GM19023 (cell line): ENCODE data around the gene TTYH3.
"Not testable (repeated sequence)": the region's sequence is repeated elsewhere in the genome, so short reads cannot be mapped to it uniquely, and the experiment has no call there.

Experiments used
- ATAC-seq: cut with Tn5 transposase; IDR thresholded peaks from one replicate; pipeline ENCODE4 v1.9.1; 2021; ENCODE audit warnings: mild to moderate bottlenecking, moderate library complexity; ENCODE audit not compliant: unreplicated experiment

Gene TTYH3, protein sequence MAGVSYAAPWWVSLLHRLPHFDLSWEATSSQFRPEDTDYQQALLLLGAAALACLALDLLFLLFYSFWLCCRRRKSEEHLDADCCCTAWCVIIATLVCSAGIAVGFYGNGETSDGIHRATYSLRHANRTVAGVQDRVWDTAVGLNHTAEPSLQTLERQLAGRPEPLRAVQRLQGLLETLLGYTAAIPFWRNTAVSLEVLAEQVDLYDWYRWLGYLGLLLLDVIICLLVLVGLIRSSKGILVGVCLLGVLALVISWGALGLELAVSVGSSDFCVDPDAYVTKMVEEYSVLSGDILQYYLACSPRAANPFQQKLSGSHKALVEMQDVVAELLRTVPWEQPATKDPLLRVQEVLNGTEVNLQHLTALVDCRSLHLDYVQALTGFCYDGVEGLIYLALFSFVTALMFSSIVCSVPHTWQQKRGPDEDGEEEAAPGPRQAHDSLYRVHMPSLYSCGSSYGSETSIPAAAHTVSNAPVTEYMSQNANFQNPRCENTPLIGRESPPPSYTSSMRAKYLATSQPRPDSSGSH

DNA sequence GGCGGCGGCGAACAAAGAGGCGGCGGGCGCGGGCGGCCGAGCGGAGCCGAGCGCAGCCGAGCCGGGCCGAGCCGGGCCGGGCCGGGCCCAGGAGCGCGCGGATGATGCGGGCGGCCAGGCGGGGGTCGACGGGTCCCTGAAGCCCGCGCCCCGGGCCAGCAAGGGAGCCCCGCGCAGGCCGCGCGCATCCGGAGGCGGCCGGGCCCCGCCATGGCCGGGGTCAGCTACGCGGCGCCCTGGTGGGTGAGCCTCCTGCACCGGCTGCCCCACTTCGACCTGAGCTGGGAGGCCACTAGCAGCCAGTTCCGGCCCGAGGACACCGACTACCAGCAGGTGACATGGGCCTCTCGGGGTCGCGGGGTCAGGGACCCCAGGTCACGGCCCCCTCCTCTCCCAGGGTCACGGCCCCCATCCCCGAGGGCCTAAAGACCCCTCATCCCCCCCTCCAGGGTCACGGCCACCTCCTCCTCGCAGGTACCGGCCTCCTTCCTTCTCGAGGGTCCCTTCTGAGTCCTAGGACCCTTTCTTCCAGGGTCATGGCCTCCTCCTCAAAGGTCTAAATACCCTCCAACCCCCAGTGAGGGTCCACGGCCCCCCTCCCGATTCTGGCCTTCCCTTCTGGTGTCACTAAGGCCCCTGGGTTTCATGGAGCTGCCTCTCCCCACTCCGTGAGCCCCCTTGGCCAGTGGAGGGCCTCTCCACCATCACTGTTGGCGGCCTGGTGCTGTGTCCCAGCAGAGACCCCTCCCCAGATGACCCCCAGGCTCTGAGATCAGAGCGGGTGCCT, at the start of gene TTYH3:
Gene TTYH3 (plus strand): TSS at position 41 of the 787 bp plus-strand sequence. CDS start 170 bp downstream, at position 211.
- peak; percentile 47 for ATAC-seq

DNA sequence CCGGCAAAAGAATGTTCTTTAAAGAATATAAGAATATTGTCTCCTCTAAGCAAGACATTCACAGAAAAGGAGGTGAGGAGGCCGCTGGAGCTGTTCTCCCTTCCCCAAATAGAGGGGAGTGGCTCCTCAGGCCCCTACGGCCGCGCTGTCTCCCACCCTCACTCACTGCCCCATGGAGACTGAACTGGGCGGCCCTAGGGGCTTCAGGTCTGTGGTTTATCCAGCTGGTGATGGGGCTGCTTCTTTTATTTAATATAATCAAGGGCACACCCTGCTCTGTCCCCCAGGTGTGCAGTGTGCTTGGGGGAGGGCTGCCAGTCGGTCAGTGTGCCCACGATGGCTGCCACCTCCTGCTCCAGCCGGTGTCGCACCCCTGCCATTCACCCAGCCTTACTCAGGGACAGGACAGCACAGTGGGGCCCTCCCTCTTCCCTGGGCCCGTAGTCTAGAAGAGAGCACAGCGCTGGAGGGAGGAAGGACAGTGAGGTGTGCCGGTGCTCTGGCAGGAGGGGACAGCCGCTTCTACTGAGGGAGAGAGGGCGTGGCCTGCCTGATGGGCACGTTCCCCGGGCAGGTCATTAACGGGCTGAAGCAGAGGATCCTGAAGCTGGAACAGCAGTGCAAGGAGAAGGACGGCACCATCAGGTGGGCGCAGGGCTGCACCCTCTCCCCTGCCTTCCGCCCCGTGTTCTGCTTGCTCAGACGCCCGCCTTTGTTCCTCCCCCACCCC, 49.6 kb upstream of the TTYH3 start:
- no peak for ATAC-seq

DNA sequence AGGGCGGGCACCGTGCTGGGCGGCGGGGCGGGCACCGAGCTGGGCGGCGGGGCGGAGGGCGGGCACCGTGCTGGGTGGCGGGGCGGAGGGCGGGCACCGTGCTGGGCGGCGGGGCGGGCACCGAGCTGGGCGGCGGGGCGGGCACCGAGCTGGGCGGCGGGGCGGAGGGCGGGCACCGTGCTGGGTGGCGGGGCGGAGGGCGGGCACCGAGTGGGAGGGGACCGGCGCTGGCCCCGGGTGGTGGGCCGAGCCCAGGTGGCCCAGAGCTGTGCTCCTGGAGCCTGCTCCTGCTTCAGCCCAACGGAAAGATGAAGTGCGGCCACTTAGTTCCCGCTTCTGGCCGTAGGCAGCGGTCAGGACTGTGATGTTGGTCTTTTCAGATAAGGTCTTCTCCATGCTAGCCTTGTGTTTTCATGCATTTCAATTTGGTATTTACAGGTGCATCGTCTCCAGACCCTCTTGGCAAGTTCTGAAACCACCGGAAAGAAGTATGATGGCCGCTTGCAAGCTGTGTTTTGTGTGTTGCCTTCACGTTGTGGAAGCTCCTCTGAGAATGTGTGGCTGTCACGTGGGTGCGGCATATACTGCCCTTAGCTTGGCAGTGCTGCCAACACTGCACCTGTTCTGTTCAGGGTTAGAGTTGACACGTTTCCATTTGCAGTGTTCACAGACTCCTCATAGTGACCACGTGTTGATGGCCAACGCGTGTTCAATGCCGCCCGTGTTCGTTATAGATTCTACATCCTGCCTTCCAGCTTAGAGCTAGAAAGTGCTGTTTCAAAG, 47.8 kb upstream of the TTYH3 start:
- ATAC-seq, result no peak

DNA sequence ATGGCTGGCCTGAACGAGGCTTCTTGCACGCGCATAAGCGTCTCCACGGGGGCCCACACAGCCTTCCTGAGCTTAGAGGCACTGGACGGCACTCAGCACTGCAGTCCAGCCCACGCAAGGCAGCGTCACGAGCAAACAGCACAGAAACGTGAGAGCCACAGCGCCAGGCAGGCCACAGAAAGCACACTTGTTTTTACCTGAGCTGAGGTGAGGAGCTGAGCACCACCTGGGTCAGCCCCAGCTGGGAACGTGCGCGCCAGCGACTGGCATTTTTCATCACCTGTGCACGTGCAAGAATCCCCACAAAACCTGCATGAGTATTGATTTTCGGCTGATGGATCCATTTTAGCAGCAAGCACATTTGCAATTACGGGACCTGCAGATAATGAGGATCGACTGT, 46.3 kb upstream of the TTYH3 start:
- ATAC-seq, result no peak

DNA sequence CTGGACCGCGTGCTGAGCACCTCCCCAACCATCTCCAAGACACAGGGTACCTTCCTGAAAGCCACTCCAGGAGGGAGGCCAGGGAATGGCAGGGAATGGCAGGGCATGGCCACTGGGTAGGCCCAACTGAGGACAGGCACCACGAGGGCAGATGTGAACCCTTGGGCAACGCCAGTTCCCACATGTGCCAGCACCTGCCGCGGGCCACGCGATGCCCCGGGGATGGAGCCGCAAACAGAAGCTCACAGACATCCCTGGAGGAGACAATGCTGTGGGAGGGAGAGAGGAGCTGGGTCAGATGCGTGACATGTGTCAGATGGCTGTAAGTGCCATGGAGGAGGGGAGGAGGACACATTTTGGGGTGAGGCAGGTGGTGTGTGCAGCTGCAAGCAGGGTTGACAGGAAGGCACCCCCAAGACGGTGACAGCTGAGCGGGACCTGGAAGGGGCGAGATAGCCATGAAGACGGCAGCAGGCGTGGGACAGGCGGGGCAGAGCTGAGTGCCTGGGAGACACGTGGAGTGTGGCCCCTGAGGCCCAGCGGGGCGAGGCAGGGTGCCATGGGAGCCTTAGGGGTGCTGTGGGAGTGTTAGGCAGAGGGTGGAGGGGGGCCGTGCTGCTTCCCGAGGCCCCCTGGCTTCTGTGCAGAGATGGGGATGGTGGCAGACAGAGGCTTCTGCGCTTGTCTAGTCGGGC, 45.3 kb upstream of the TTYH3 start:
- ATAC-seq, result no peak

DNA sequence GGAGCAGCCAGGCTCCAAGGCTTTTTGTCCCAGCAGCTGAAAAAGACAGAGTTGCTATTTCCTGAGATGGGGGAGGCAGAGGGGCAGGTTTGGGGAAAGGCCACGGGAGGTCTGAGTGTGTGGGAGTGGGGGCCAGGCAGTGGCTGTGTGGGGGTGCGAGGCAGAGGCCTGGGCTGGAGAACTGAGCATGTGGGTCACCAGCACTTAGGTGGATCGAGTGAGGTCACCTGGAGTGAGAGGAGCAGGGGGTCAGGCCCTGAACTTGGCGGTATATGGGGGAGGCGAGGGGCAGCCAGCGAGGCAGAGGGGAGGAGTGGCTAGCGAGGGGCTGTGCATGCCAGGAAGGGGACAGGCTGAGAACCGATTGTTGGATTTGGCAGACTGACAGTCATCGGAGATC, 44.7 kb upstream of the TTYH3 start:
- no peak for ATAC-seq

DNA sequence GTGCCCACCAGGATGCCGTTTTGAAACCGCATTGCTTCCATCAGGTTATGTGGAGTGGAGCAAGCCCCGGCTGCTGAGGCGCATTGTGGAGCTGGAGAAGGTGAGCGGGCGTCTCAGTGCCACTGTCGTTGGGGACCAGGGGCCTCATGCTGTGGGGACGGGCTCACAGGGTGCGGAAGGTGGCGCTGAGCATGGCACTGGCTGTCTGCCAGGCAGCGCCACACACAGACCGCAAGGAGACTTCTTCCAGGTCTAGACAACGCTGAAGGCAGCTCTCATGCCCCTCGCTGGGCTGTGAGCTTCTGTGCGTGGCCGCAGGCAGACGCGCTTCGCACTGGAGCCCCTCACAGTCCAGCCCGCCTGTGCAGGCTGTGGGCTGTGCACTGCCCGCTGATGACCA, 44.0 kb upstream of the TTYH3 start:
- ATAC-seq, result no peak

DNA sequence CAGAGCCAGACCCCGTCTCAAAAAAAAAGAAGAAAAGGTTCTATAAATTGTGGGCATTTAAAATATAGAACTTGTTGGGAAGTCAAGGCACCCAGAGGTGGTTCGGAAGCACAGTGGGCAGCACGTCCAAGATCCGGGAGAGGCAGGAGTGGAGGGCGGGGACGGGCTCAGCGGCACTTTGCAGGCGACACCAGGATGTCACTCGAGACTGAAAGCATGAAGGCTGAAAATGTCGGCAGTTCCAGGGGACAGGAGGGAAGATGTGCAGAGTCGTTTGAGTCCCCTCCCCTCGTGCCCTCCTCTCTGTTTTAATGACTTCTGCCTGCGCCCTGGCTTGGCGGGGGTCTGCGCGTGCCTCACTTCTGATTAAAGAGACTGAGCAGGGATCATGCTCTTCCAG, 42.4 kb upstream of the TTYH3 start:
- ATAC-seq, result no peak

DNA sequence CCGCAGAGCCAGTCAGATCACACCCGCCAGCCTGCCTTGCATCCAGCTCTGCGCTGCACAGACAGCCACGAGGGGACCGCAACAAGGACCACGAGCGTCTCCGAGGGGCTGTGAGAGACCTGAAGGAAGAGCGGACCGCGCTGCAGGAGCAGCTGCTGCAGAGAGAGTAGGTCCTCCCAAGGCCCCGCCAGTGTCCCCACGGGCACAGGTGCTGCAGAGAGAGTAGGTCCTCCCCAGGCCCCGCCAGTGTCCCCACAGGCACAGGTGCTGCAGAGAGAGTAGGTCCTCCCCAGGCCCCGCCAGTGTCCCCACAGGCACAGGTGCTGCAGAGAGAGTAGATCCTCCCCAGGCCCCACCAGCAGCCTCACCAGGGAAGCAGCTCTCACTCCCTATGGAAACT, 41.8 kb upstream of the TTYH3 start:
- not testable (repeated sequence) for ATAC-seq

DNA sequence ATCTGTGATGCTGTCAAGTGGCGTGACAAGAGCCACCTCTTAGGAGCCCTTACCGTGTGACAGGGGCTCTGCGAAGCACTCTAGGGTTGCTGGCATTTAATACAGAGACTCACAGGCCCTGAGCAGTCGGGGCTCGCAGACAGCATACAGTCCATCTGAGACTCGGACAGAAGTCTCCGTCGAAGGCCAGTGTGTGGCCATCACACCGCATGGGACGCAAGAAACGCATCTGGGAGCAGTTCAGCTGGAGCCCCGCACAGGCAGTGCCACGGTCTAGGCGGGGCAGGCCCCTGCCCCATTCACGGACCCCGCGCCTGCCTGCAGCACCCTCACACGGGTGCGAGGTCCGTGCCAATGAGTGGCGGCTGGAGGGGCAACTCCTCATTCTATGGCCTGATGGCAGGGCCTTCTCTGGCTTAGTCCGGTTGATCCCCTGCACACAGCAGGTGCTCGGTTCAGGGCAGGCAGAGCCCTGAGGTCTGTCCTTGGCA, 39.4 kb upstream of the TTYH3 start:
- no peak for ATAC-seq

DNA sequence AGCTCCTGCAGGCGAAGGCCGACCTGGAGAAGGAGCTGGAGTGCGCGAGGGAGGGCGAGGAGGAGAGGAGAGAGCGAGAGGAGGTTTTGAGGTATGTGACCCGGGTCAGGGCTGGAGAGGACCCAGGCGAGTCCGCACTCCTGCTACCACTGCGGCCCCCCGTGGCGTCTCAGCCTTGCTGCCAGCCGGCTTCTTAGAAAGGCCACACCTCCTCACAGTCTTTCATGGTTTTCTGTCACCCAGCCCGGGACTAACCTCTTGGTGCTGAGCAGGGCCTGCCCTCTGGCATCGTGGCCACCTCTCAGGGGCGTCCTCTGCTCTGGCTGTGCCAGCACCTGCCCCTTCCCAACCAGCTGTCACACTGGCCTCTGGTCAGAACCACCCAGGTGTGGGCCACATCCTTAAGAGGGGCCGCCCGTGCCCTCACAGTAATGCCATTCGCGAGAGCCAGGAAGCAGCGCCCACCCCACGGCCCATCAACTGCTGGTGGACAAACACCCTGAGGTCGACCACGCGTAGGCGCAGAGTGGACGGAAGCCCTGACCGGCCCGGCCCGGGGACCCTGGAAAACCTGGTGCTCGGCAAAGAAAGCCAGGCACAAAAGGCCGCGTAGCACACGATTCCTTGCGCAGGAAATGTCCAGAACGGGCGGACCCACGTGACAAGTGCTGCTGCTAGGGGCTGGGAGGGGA, 38.6 kb upstream of the TTYH3 start:
- ATAC-seq, result no peak

DNA sequence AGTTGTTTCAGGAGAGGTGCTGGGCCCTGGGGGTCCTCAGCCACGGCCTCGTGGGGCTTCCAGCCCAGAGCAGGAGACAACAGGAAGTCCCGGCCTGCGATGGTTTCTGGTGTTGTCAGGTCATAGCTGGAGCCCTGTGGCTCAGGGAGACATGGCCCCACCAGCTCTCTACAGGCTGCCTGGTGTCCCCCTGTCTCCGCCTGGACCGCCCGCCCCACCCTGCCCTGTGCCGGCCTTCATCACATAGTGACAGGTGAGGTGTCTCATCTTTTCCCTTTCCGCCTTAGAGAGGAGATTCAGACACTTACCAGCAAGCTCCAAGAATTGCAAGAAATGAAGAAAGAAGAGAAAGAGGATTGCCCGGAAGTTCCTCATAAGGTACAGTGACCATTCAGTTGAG, 37.2 kb upstream of the TTYH3 start:
- ATAC-seq, result no peak

DNA sequence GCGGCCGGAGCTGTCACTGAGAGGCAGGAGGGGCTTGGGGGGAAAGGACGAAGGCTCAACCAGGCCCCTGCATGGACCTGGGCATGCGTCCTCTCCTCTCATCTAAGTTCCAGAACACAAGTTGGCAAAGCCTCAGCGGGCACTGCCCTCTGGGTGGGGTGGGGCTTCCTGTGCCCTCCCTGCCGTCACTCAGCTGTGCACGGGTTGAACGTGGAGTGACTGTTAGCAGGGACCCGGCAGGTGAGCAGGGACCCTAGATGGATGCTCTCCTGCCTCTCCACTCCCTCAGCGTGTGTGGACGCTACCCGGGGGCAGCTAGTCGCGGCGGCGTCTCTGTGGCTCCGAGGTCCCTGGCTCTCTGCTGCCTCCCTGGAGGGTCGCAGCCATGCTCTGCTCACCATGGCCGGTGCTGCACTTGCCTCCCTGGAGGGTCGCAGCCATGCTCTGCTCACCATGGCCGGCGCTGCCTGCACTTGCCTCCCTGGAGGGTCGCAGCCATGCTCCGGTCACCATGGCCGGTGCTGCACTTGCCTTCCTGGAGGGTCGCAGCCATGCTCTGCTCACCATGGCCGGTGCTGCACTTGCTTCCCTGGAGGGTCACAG, 36.4 kb upstream of the TTYH3 start:
- ATAC-seq, result no peak

DNA sequence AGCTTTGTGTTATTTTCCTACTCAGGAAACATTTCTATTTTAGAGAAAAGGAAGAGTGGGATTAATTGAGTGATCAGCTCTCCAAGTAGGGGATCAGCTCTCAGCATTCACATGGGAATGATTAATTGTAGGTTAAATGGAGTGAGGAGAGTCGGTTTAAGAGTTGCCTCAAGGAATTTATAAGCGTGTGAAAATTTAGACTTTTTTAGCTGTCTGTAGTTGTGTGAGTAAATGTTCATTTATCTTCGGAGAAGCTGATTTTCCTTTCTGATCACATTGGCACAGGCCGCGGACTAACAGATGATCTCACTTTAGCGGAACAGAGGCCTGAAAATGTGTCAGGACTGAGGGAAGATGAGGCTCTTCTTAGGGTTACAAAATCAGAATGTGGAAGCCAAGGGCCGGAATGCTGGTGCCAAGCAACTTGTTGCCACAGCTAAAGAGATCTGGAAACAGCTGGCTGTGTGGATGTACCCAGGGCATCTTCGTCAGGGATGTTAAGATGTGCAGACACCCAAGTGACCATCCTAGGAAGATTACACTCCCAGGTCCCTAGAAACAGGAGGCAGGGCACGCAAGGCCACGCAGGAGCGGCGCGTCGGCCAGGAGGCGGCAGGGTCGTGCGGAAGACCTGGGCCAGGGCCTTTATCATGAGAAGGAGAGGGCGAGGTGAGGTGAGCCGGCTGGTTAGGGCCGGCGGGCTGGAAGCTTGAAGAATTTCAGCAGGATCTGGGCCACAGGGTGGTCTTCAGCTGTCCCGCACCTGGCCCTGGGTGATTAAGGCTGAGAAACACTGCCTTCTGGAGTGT, 35.1 kb upstream of the TTYH3 start:
- no peak for ATAC-seq

DNA sequence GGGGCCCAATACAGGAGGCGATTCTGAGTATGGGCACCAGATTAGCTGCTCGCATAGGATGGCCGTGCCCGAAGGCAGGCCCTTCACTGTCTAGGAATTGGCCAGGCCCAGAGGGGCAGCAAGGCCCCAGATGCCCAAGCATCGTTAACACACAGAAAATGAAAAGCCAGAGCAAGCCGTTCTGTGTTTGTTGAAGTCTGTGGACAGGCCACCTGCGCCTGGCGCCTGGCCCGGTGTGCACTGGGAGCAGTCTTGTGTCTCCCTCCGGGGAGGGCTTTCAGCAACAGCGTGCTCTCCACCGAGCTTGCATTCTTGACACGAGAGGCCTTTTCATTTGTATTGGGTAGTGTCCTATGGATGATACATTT, 34.5 kb upstream of the TTYH3 start:
- no peak for ATAC-seq

DNA sequence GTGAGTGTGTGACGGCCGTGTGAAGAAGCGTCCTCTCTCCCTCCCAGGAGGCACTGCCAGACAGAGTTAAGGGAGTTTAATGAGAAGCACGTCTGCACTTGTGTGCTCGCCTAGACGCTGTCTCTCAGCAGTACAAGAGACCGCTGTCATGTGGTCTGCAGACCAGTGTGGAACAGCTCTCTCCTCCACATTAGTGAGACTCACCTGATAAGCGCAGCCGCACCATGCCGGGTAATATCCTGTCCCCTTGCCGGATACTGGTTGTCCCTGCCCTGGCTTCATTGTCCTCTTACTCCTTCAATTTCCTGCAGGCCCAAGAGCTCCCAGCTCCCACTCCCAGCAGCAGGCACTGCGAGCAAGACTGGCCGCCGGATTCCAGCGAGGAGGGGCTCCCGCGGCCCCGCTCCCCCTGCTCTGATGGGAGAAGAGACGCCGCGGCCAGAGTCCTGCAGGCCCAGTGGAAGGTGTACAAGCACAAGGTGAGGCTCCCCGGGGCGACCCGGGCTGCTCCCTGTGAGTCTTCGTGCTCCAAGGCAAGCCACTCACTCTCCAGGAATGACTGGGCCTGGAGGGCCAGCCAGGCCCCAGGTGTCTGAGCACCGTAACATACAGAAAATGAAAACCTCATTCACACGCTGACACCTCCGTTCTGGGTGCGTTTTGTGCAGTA, 33.5 kb upstream of the TTYH3 start:
- ATAC-seq, result no peak

DNA sequence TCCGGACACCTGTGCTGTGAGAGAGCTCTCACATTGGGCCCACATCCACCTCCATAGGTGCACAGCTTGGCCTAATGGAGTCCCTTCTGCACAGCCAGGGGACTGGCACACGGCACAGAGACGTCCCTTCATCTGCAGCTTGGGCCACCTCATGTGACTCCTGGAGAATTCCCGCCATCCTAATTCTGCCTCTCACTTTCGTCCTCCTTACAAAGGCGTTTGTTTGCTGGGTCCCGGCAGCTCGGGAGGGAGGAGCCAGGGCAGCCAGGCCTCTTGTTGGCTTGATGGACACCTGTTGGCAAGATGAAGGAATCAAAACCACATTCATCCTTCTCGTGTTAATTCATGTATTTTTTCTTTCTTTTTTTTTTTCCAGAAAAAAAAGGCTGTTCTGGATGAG, 30.7 kb upstream of the TTYH3 start:
- ATAC-seq, result no peak

DNA sequence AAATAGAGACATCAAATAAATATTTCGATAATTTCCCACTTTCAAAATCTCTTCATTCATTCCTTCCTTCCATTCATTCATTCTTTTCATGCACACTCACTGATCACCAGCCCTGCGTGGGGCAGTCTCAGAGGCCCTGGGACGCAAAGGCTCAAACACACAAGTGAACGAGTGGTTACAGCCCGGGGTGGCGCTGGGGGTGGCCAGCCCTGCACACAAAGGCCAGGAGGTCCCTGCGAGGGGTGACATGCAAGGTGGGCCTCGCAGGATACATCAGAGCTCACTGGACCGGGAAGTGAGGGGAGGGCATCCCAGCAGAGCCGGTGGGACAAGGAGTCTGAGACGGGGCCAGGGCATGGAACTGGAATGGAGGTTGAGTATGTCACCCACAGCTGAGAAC, 29.9 kb upstream of the TTYH3 start:
- no peak for ATAC-seq
